IPS-11a (cell line): Measurements from ENCODE around the gene TMEM156.

Experiments used
- H3K4me3 ChIP-seq: one replicate; pipeline ENCODE4 v1.5.1; 2013; ENCODE audit warnings: low read depth, low read length, control low read depth

TMEM156 gene

GRCh38 chr4:38928974-38929373, 103.2 kb downstream of the TMEM156 start:
- H3K4me3 ChIP-seq, result no peak overlapping the region

GRCh38 chr4:38928568-38928967, 103.6 kb downstream of the TMEM156 start:
- no peak overlapping the region for H3K4me3 ChIP-seq

GRCh38 chr4:38926896-38927295, 105.3 kb downstream of the TMEM156 start:
- H3K4me3 ChIP-seq, result no peak overlapping the region

GRCh38 chr4:38925492-38926413, 106.5 kb downstream of the TMEM156 start:
- no peak overlapping the region for H3K4me3 ChIP-seq

- no peak overlapping the region for H3K4me3 ChIP-seq
Measured at GRCh38 chr4:38924353-38924752, 107.9 kb downstream of the TMEM156 start.

GRCh38 chr4:38923746-38924145, 108.5 kb downstream of the TMEM156 start:
- no peak overlapping the region for H3K4me3 ChIP-seq

GRCh38 chr4:38921151-38921550, 111.1 kb downstream of the TMEM156 start:
- H3K4me3 ChIP-seq, result no peak overlapping the region

GRCh38 chr4:38920677-38921076, 111.5 kb downstream of the TMEM156 start:
- no peak overlapping the region for H3K4me3 ChIP-seq

GRCh38 chr4:38920186-38920585, 112.0 kb downstream of the TMEM156 start:
- no peak overlapping the region for H3K4me3 ChIP-seq

- H3K4me3 ChIP-seq, result no peak overlapping the region
Measured at GRCh38 chr4:38919494-38919893, 112.7 kb downstream of the TMEM156 start.

- H3K4me3 ChIP-seq, result no peak overlapping the region
Measured at GRCh38 chr4:38917481-38918025, 114.7 kb downstream of the TMEM156 start.
